ENCODE measurements around the gene E2F4.

The E2F4 gene

GRCh38 chr16:67156143-67156844 lies 35.7 kb upstream of the E2F4 start:
- Histone ChIP-seq H3K27me3 (ENCODE audit: low read depth, low read length) (no peaks in the 10 kb centered on the region), H3K36me3 (replicated peaks; ENCODE audit: low read depth, low read length) (peaks cover 10% of the 10 kb centered on the region), H3K9me3 (ENCODE audit: insufficient read depth, low read length) (no peaks in the 10 kb centered on the region), H3K4me3 (ENCODE audit: low read length) (no peak overlapping the region), H3K9ac (ENCODE audit: low read length) (no peak overlapping the region), H3K4me2 (ENCODE audit: low read length) (no peak overlapping the region), H3K79me2 (ENCODE audit: low read length) (peaks cover 14% of the 10 kb centered on the region), H3K4me1 (ENCODE audit: low read length) (peaks cover 20% of the 10 kb centered on the region), H4K20me1 (ENCODE audit: insufficient read depth, low read length) (no peaks in the 10 kb centered on the region), H3K27ac (ENCODE audit: low read length) (no peak overlapping the region), H2AFZ (ENCODE audit: low read depth, low read length) (no peak overlapping the region)
- TF ChIP-seq EZH2phosphoT487 (IDR thresholded peaks at IDR 0.05; ENCODE audit: low read depth) (no peak), CTCF (IDR thresholded peaks at IDR 0.05; ENCODE audit: low read depth, low read length) (no peak)

- Histone ChIP-seq H3K79me2 (ENCODE audit: low read length) (peaks cover 14% of the 10 kb centered on the region), H3K27ac (ENCODE audit: low read length) (no peak overlapping the region), H3K36me3 (replicated peaks; ENCODE audit: low read depth, low read length) (peaks cover 12% of the 10 kb centered on the region), H4K20me1 (ENCODE audit: insufficient read depth, low read length) (no peaks in the 10 kb centered on the region), H3K4me2 (ENCODE audit: low read length) (no peak overlapping the region), H3K4me1 (ENCODE audit: low read length) (peaks cover 20% of the 10 kb centered on the region), H3K9me3 (ENCODE audit: insufficient read depth, low read length) (no peaks in the 10 kb centered on the region), H2AFZ (ENCODE audit: low read depth, low read length) (no peak overlapping the region), H3K4me3 (ENCODE audit: low read length) (no peak overlapping the region), H3K27me3 (ENCODE audit: low read depth, low read length) (no peaks in the 10 kb centered on the region), H3K9ac (ENCODE audit: low read length) (no peak overlapping the region)
- TF ChIP-seq CTCF (IDR thresholded peaks at IDR 0.05; ENCODE audit: low read depth, low read length) (no peak), EZH2phosphoT487 (IDR thresholded peaks at IDR 0.05; ENCODE audit: low read depth) (no peak)
Measured at GRCh38 chr16:67157106-67157748, 34.7 kb upstream of the E2F4 start.

- Histone ChIP-seq H3K4me2 (ENCODE audit: low read length) (peak overlapping the region; percentile 99), H3K4me3 (ENCODE audit: low read length) (peak overlapping the region; percentile 87), H3K27me3 (ENCODE audit: low read depth, low read length) (no peaks in the 10 kb centered on the region), H3K27ac (ENCODE audit: low read length) (peak overlapping the region; percentile 86), H3K9me3 (ENCODE audit: insufficient read depth, low read length) (no peaks in the 10 kb centered on the region), H4K20me1 (ENCODE audit: insufficient read depth, low read length) (no peaks in the 10 kb centered on the region), H3K9ac (ENCODE audit: low read length) (peak overlapping the region; percentile 91), H3K79me2 (ENCODE audit: low read length) (peaks cover 14% of the 10 kb centered on the region), H3K4me1 (ENCODE audit: low read length) (peaks cover 20% of the 10 kb centered on the region), H3K36me3 (replicated peaks; ENCODE audit: low read depth, low read length) (peaks cover 12% of the 10 kb centered on the region), H2AFZ (ENCODE audit: low read depth, low read length) (no peak overlapping the region)
- no peak for TF ChIP-seq EZH2phosphoT487 (IDR thresholded peaks at IDR 0.05; ENCODE audit: low read depth)
- no peak for TF ChIP-seq CTCF (IDR thresholded peaks at IDR 0.05; ENCODE audit: low read depth, low read length)
Measured at GRCh38 chr16:67157892-67158635, 33.9 kb upstream of the E2F4 start.
